ENCODE measurements around the gene DNM3. TPM values are rescaled to one million over a fixed set of nuclear protein-coding genes. Genes with fewer than 3 reads are reported as not detected.

Gene DNM3
- total RNA-seq = 0.16 and 0.36 TPM in 2 replicates

DNA sequence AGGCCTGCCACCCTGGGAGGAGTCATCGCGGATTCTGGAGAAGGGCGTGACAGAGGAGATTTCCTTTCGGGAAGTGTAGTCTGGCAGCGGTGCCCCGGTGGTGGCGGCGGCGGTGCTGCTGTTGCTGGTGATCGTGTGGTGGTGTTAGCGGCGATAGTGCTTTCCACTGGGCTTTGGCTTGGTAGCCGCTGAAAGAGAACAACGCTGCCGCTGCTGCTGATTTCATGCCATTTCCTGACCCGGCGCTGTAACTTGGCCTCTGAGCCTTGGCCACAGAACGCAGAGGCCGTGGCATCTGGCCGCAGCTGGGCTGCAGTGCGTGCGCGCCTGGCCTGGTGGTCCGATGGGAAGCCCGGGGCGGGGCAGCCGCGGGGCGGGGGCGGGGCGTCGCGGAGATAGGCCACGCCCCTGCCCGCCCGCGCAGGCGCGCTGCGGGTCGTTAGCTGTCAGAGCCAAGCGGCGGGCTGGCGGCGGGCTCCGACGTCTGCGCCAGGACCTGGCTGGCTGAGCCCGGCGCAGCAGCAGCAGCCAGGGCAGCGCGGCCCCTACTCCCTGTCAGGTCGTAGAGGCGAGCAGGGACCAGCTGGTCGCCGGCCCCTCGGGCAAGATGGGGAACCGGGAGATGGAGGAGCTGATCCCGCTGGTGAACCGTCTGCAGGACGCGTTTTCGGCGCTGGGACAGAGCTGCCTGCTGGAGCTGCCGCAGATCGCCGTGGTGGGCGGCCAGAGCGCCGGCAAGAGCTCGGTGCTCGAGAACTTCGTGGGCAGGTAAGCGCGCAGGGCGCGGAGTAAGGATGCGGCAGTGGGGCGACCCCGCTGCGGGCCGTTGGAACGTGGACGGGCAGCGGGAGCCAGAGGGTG lies at the start of gene DNM3:
Gene DNM3, plus strand, starts transcription at position 449 of the 861 bp plus-strand sequence. Its CDS starts 159 bp downstream, at position 608.

DNA sequence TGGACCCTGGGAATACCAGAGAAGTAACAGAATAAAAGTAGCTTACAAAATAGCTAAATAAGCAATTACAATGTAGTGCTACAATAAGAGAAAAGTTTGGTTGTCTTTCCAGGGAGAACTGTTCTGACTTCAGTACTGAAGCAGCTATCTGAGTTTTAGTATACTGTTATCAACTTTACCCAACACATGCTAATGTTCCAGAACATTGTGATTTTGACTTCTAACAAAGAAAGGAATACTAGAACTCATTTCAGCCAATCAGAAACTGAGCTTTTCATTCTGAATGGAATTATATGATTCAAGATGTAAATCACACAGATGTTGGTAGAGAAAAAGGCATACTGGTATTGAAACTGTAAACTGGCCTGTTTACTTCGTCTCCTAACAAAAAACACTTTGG lies 579.1 kb downstream of the DNM3 start, which contains the start of gene C1orf105:
Gene C1orf105, plus strand, starts transcription at position 301 of the 400 bp plus-strand sequence. CDS start 201 bp downstream, outside the sequence.

GRCh38 chr1:172443666-172444453 lies 602.6 kb downstream of the DNM3 start, which contains the start of gene PIGC:
Gene PIGC, minus strand, starts transcription at chr1:172444069. Its CDS starts 1,447 bp downstream, at chr1:172442622.

Other genes starting within 250 kb of the DNM3 start
- not detected in 2 replicates for gene MYOCOS, start 219.3 kb upstream of the DNM3 start, total RNA-seq
- not detected in 2 replicates for gene MYOC, start 188.8 kb upstream of the DNM3 start, total RNA-seq
- gene VAMP4, start 99.4 kb upstream of the DNM3 start, total RNA-seq = 3.4 and 5.3 TPM in 2 replicates
- gene METTL13, start 59.8 kb upstream of the DNM3 start, total RNA-seq = 9.7 and 19.6 TPM in 2 replicates

Data from cardiac atrium fibroblast (primary cell).